ENCODE measurements around the gene EXD3. TPM values are rescaled to one million over a fixed set of nuclear protein-coding genes. Genes with fewer than 3 reads are reported as not detected.

The EXD3 gene
- total and polyA plus RNA-seq, 9 of the 15 experiments (the other 6 are each of a cell fraction or from before 2014, with no cell fraction given): 0.29 to 12.5 (median 3.9) TPM

GRCh38 chr9:137311171-137311985 lies 111.6 kb downstream of the EXD3 start (continued):
- TF ChIP-seq RNF2 (IDR thresholded peaks at IDR 0.05) (no peak), SMARCC2 (IDR thresholded peaks at IDR 0.05; ENCODE audit: low read depth) (no peak), ZNF830 (CRISPR knock-in tag; IDR thresholded peaks at IDR 0.05) (no peak), ZNF655 (CRISPR knock-in tag; IDR thresholded peaks at IDR 0.05) (no peak), BRD9 (IDR thresholded peaks at IDR 0.05; ENCODE audit: low read depth, partially characterized antibody) (no peak), IRF9 (tag; IDR thresholded peaks at IDR 0.05) (no peak), E2F5 (CRISPR knock-in tag; IDR thresholded peaks at IDR 0.05) (no peak), USF2 (CRISPR knock-in tag; IDR thresholded peaks at IDR 0.05) (no peak), GABPB1 (CRISPR knock-in tag; IDR thresholded peaks at IDR 0.05) (no peak), GABPA (tag; conservative IDR thresholded peaks at IDR 0.05; ENCODE audit: low read depth) (no peak), MCM3 (IDR thresholded peaks at IDR 0.05) (no peak), ZNF133 (CRISPR knock-in tag; IDR thresholded peaks at IDR 0.05) (no peak), SMARCA5 (IDR thresholded peaks at IDR 0.05) (no peak), SRSF9 (IDR thresholded peaks at IDR 0.05; ENCODE audit: borderline replicate concordance, low read depth, low read length) (no peak), ZNF134 (CRISPR knock-in tag; conservative IDR thresholded peaks at IDR 0.05) (no peak), ZKSCAN3 (CRISPR knock-in tag; IDR thresholded peaks at IDR 0.05) (no peak), ATF2 (CRISPR knock-in tag; IDR thresholded peaks at IDR 0.05) (no peak), KDM4B (IDR thresholded peaks at IDR 0.05; ENCODE audit: borderline replicate concordance in 2 of 2, low read depth in 1 of 2) (no peak), CEBPZ (IDR thresholded peaks at IDR 0.05; ENCODE audit: borderline replicate concordance, low read depth, low read length) (no peak), SNAPC5 (CRISPR knock-in tag; IDR thresholded peaks at IDR 0.05) (no peak)
